Epithelial cell of alveolus of lung (primary cell): Measurements from ENCODE around the gene ASIP. TPM values are rescaled to one million over a fixed set of nuclear protein-coding genes. Genes with fewer than 3 reads are reported as not detected.

Experiments
- total RNA-seq: library from RNA; depleted of rRNA; stranded (reverse); fragments of >200 nt; gene quantifications from 2 replicates; pipeline ENCODE4 v1.2.1, GENCODE V29; 2015

Gene ASIP
- total RNA-seq, result not detected in 2 replicates

GRCh38 chr20:34240693-34241615, at the start of gene ASIP:
TSS of gene ASIP (plus strand) at chr20:34241423. CDS start at chr20:34260375, 18,952 bp downstream.

GRCh38 chr20:34302723-34303533, 61.7 kb downstream of the ASIP start, which contains the start of gene AHCY:
TSS of gene AHCY (minus strand) at chr20:34303355. CDS start at chr20:34303270, 85 bp downstream.

Other genes starting within 250 kb of the ASIP start
- gene RALY, start 247.5 kb upstream of the ASIP start, total RNA-seq, result 99.7 and 105 TPM in 2 replicates
- 64.6 and 92.2 TPM in 2 replicates for gene EIF2S2, start 129.2 kb upstream of the ASIP start, total RNA-seq
- 157 and 194 TPM in 2 replicates for gene AHCY, start 61.9 kb downstream of the ASIP start, total RNA-seq
- gene ITCH, start 121.8 kb downstream of the ASIP start, total RNA-seq, result 41.8 and 48.5 TPM in 2 replicates